VCaP (cell line): Measurements from ENCODE around the gene U2AF1L4.
A peak's percentile ranks its signal among the peaks of the same experiment; 100 is the strongest.

ENCODE experiments used
- H3K27ac ChIP-seq: fragments of 450-650 bp; 2 replicates; pipeline ENCODE4 v1.5.1; 2017
- CTCF ChIP-seq: fragments of 450-650 bp; conservative IDR thresholded peaks from 2 replicates; pipeline ENCODE4 v1.5.1; 2017; ENCODE audit warnings: mild to moderate bottlenecking, moderate library complexity

The U2AF1L4 gene

GRCh38 chr19:35759697-35760096 lies 14.5 kb upstream of the U2AF1L4 start:
- no peak for TF ChIP-seq CTCF
- no peak overlapping the region for H3K27ac ChIP-seq

GRCh38 chr19:35757749-35758608 lies 12.8 kb upstream of the U2AF1L4 start, which contains the start of gene PROSER3:
Gene PROSER3 (plus strand): TSS chr19:35758176. CDS start chr19:35758216, 40 bp downstream.
- peak within 1 kb of the TSS; percentile 85 for H3K27ac ChIP-seq
- TF ChIP-seq CTCF, result no peak

- H3K27ac ChIP-seq, result peak overlapping the region; percentile 85
- no peak for TF ChIP-seq CTCF
These were observed 12.1 kb upstream of the U2AF1L4 start for GRCh38 chr19:35757231-35757748.

- peak within 1 kb of the TSS; percentile 85 for H3K27ac ChIP-seq
- TF ChIP-seq CTCF, result no peak
These were observed 11.4 kb upstream of the U2AF1L4 start, which contains the start of gene HSPB6 for GRCh38 chr19:35756377-35757230. Gene HSPB6 (minus strand): TSS chr19:35757029. CDS start chr19:35757008, 21 bp downstream.

- no peak for TF ChIP-seq CTCF
- no peak overlapping the region for H3K27ac ChIP-seq
These were observed 10.5 kb upstream of the U2AF1L4 start for GRCh38 chr19:35755550-35756376.

GRCh38 chr19:35755131-35755549 lies 9.9 kb upstream of the U2AF1L4 start:
- no peak for TF ChIP-seq CTCF
- H3K27ac ChIP-seq, result no peak overlapping the region
